Cardiac fibroblast (primary cell): Measurements from ENCODE around the gene RPRM.

Experiments used
- DNase-seq, 2 donors: peaks; one replicate each; pipeline versions ENCODE4 v3.0.0 to v3.0.0-alpha.2; 2010; ENCODE audit warnings: low read depth in 2 of 2
- H3K4me3 ChIP-seq, 2 donors: replicated peaks in 1 of 2; 1 replicate in 1 of 2; 2 replicates in 1 of 2; pipeline ENCODE4 v1.5.1; 2011; ENCODE audit warnings: low read depth in 2 of 2, low read length in 2 of 2, mild to moderate bottlenecking in 2 of 2, moderate library complexity in 1 of 2
- CTCF ChIP-seq: IDR thresholded peaks from one replicate; pipeline ENCODE4 v1.5.1; 2011; ENCODE audit warnings: low read depth, mild to moderate bottlenecking, low read length, inconsistent platforms

Gene RPRM

GRCh38 chr2:153476816-153477635 lies 1.5 kb downstream of the RPRM start:
- TF ChIP-seq CTCF, result no peak
- H3K4me3 ChIP-seq, result no peak overlapping the region
- no peak for DNase-seq

GRCh38 chr2:153476491-153476815 lies 2.1 kb downstream of the RPRM start:
- DNase-seq, result no peak
- H3K4me3 ChIP-seq, result no peak overlapping the region
- TF ChIP-seq CTCF, result no peak

- DNase-seq, result no peak
- TF ChIP-seq CTCF, result no peak
- H3K4me3 ChIP-seq, result no peak overlapping the region
These were observed 3.6 kb downstream of the RPRM start for GRCh38 chr2:153474876-153475435.

GRCh38 chr2:153474407-153474806 lies 4.2 kb downstream of the RPRM start:
- no peak overlapping the region for H3K4me3 ChIP-seq
- TF ChIP-seq CTCF, result no peak
- no peak for DNase-seq

GRCh38 chr2:153470867-153471266 lies 7.7 kb downstream of the RPRM start:
- no peak for DNase-seq
- H3K4me3 ChIP-seq, result no peak overlapping the region
- TF ChIP-seq CTCF, result no peak

GRCh38 chr2:153464395-153464794 lies 14.2 kb downstream of the RPRM start:
- TF ChIP-seq CTCF, result no peak
- no peak for DNase-seq
- no peak overlapping the region for H3K4me3 ChIP-seq
